Hepatocyte (in vitro differentiated cells): ENCODE data around the gene TAPBP.

ENCODE experiments used
- EZH2 ChIP-seq: fragments of 200-600 bp; sonication (generic); IDR thresholded peaks from 2 replicates; pipeline ENCODE4 v1.6.1; 2016; ENCODE audit warnings: antibody characterized with exemption, mild to moderate bottlenecking, borderline replicate concordance
- TF ChIP-seq, protein P1 (sequence below): fragments of 200-600 bp; sonication (generic); IDR thresholded peaks from 2 replicates; pipeline ENCODE4 v1.5.1; 2016; ENCODE audit warnings: antibody characterized with exemption, mild to moderate bottlenecking; ENCODE audit not compliant: poor library complexity

GRCh38 chr6:33292996-33293682, 20.7 kb downstream of the TAPBP start:
- TF ChIP-seq, protein P1, sequence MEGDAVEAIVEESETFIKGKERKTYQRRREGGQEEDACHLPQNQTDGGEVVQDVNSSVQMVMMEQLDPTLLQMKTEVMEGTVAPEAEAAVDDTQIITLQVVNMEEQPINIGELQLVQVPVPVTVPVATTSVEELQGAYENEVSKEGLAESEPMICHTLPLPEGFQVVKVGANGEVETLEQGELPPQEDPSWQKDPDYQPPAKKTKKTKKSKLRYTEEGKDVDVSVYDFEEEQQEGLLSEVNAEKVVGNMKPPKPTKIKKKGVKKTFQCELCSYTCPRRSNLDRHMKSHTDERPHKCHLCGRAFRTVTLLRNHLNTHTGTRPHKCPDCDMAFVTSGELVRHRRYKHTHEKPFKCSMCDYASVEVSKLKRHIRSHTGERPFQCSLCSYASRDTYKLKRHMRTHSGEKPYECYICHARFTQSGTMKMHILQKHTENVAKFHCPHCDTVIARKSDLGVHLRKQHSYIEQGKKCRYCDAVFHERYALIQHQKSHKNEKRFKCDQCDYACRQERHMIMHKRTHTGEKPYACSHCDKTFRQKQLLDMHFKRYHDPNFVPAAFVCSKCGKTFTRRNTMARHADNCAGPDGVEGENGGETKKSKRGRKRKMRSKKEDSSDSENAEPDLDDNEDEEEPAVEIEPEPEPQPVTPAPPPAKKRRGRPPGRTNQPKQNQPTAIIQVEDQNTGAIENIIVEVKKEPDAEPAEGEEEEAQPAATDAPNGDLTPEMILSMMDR, result no peak
- TF ChIP-seq EZH2, result no peak
